Activated CD4-positive, alpha-beta T cell treated with anti-CD3 and anti-CD28 coated beads, Interleukin-2, amount 50 U/mL, for 48 hours (primary cell): ENCODE results near the gene LLGL2.
"Not testable (repeated sequence)": the region's sequence is repeated elsewhere in the genome, so short reads cannot be mapped to it uniquely, and the experiment has no call there.

Source experiments
- DNase-seq, 2 experiments: peaks; one replicate each; pipeline ENCODE4 v3.0.0-alpha.2; 2020

The LLGL2 gene

GRCh38 chr17:75524970-75525805 lies at the start of gene LLGL2:
Gene LLGL2, plus strand, starts transcription at chr17:75525697. Its CDS starts 17,730 bp downstream, at chr17:75543427.
- peak; percentile 71 to 76 for DNase-seq

GRCh38 chr17:75475851-75476250 lies 49.6 kb upstream of the LLGL2 start:
- no peak for DNase-seq

GRCh38 chr17:75476271-75476671 lies 49.2 kb upstream of the LLGL2 start:
- no peak for DNase-seq

GRCh38 chr17:75476752-75477489 lies 48.6 kb upstream of the LLGL2 start:
- no peak for DNase-seq

GRCh38 chr17:75477490-75477862 lies 48.0 kb upstream of the LLGL2 start:
- DNase-seq: not testable (repeated sequence)

GRCh38 chr17:75478508-75478907 lies 47.0 kb upstream of the LLGL2 start:
- no peak for DNase-seq

GRCh38 chr17:75480281-75480680 lies 45.2 kb upstream of the LLGL2 start:
- DNase-seq: no peak

- no peak for DNase-seq
Measured at GRCh38 chr17:75481194-75482068, 44.1 kb upstream of the LLGL2 start.

GRCh38 chr17:75482098-75482942 lies 43.2 kb upstream of the LLGL2 start:
- no peak for DNase-seq

GRCh38 chr17:75485688-75486087 lies 39.8 kb upstream of the LLGL2 start:
- DNase-seq: no peak

- DNase-seq: no peak
Measured at GRCh38 chr17:75486151-75486550, 39.3 kb upstream of the LLGL2 start.

GRCh38 chr17:75486951-75487350 lies 38.5 kb upstream of the LLGL2 start:
- no peak for DNase-seq

- DNase-seq: peak; percentile 29 to 41
Measured at GRCh38 chr17:75487351-75488070, 38.0 kb upstream of the LLGL2 start.

GRCh38 chr17:75488693-75489510 lies 36.6 kb upstream of the LLGL2 start:
- no peak for DNase-seq

GRCh38 chr17:75489511-75489955 lies 36.0 kb upstream of the LLGL2 start:
- DNase-seq: no peak

GRCh38 chr17:75490173-75490743 lies 35.2 kb upstream of the LLGL2 start:
- no peak for DNase-seq

GRCh38 chr17:75490953-75491649 lies 34.4 kb upstream of the LLGL2 start:
- no peak for DNase-seq

- no peak for DNase-seq
Measured at GRCh38 chr17:75491680-75492079, 33.8 kb upstream of the LLGL2 start.

GRCh38 chr17:75492555-75493168 lies 32.8 kb upstream of the LLGL2 start:
- DNase-seq: no peak
